Smooth muscle cell (in vitro differentiated cells): ENCODE measurements around the gene ODAD2. TPM values are rescaled to one million over a fixed set of nuclear protein-coding genes. Genes with fewer than 3 reads are reported as not detected.

Experiments
- DNase-seq: peaks from one replicate; lab custom pipeline; 2025; ENCODE audit not compliant: unreplicated experiment; lab: John Stamatoyannopoulos, UW
- H2AFZ ChIP-seq: fragments of 200-600 bp; sonication (generic); 2 replicates; pipeline ENCODE4 v1.6.0; 2016; ENCODE audit warnings: antibody characterized with exemption, low read depth, mild to moderate bottlenecking
- H3F3A ChIP-seq: fragments of 200-600 bp; sonication (generic); 2 replicates; pipeline ENCODE4 v1.6.0; 2017; ENCODE audit warnings: antibody characterized with exemption, low read depth
- H3K27ac ChIP-seq: fragments of 200-600 bp; sonication (generic); 2 replicates; pipeline ENCODE4 v1.5.1; 2016; ENCODE audit warnings: low read depth, mild to moderate bottlenecking
- H3K27me3 ChIP-seq: fragments of 200-600 bp; sonication (generic); 2 replicates; pipeline ENCODE4 v1.6.1; 2016; ENCODE audit warnings: low read depth, mild to moderate bottlenecking
- H3K36me3 ChIP-seq: fragments of 200-600 bp; sonication (generic); 2 replicates; pipeline ENCODE4 v1.5.1; 2016; ENCODE audit warnings: low read depth
- H3K4me1 ChIP-seq: fragments of 200-600 bp; sonication (generic); 2 replicates; pipeline ENCODE4 v1.5.1; 2016; ENCODE audit warnings: low read depth
- H3K4me2 ChIP-seq: fragments of 200-600 bp; sonication (generic); 2 replicates; pipeline ENCODE4 v1.6.0; 2016; ENCODE audit warnings: mild to moderate bottlenecking
- H3K4me3 ChIP-seq: fragments of 200-600 bp; sonication (generic); 2 replicates; pipeline ENCODE4 v1.5.1; 2016; ENCODE audit warnings: mild to moderate bottlenecking
- H3K79me2 ChIP-seq: fragments of 200-600 bp; sonication (generic); 2 replicates; pipeline ENCODE4 v1.6.0; 2016; ENCODE audit warnings: low read depth, mild to moderate bottlenecking
- H3K9ac ChIP-seq: fragments of 200-600 bp; sonication (generic); 2 replicates; pipeline ENCODE4 v1.6.0; 2016; ENCODE audit warnings: low read depth
- H3K9me3 ChIP-seq: fragments of 200-600 bp; sonication (generic); replicated peaks from 2 replicates; pipeline ENCODE4 v1.5.1; 2016; ENCODE audit warnings: low read depth
- H4K20me1 ChIP-seq: fragments of 200-600 bp; sonication (generic); 2 replicates; pipeline ENCODE4 v1.6.0; 2016; ENCODE audit warnings: low read depth
- CTCF ChIP-seq: fragments of 200-600 bp; sonication (generic); IDR thresholded peaks from 2 replicates; pipeline ENCODE4 v1.5.1; 2017; ENCODE audit warnings: borderline replicate concordance, mild to moderate bottlenecking, antibody characterized with exemption; ENCODE audit not compliant: insufficient read depth, poor library complexity, severe bottlenecking
- WGBS: methylation state at CpG from one replicate; pipeline ENCODE4 v1.1.7; 2016; ENCODE audit warnings: low lambda C conversion rate; 5-methylcytosine and 5-hydroxymethylcytosine counted together
- polyA plus RNA-seq: library from polyadenylated mRNA; unstranded; fragments of >200 nt; fragmentation: Nextera tagmentation; extraction: Ambion mirVana; gene quantifications from 2 replicates; pipeline ENCODE4 v1.2.1, GENCODE V29; 2016
- small RNA-seq: library from RNA; depleted of rRNA; stranded (forward); fragments of <200 nt; gene quantifications from one replicate; pipeline ENCODE3, GENCODE V24; 2014
- total RNA-seq: library from RNA; depleted of rRNA; stranded (reverse); fragments of >200 nt; gene quantifications from 2 replicates; pipeline ENCODE4 v1.2.3, GENCODE V29; 2014

Gene ODAD2
- total and polyA plus RNA-seq, 2 experiments from 2014 or later, result 0.45 TPM; not detected in 1

GRCh38 chr10:27771231-27771630 lies 227.6 kb downstream of the ODAD2 start:
- no peaks in the 10 kb centered on the region for H4K20me1 ChIP-seq
- no peak for DNase-seq
- peaks cover 10% of the 10 kb centered on the region for H3K4me1 ChIP-seq
- H2AFZ ChIP-seq, result no peak overlapping the region
- H3K4me3 ChIP-seq, result no peak overlapping the region
- no peaks in the 10 kb centered on the region for H3K36me3 ChIP-seq
- H3K27ac ChIP-seq, result no peak overlapping the region
- H3K9ac ChIP-seq, result no peak overlapping the region
- TF ChIP-seq CTCF, result no peak
- no peaks in the 10 kb centered on the region for H3K9me3 ChIP-seq
- no peaks in the 10 kb centered on the region for H3F3A ChIP-seq
- WGBS, result 81% methylated on average over 4 of the region's 4 CpGs
- no peak overlapping the region for H3K4me2 ChIP-seq
- H3K27me3 ChIP-seq, result peaks cover 2% of the 10 kb centered on the region
- H3K79me2 ChIP-seq, result no peaks in the 10 kb centered on the region

GRCh38 chr10:27770181-27770580 lies 228.7 kb downstream of the ODAD2 start:
- 79% methylated on average over 2 of the region's 2 CpGs for WGBS
- Histone ChIP-seq H3K4me3 (no peak overlapping the region), H3K27ac (no peak overlapping the region), H2AFZ (no peak overlapping the region), H3K9me3 (no peaks in the 10 kb centered on the region), H3K9ac (no peak overlapping the region), H3K79me2 (no peaks in the 10 kb centered on the region), H4K20me1 (no peaks in the 10 kb centered on the region), H3K4me1 (peaks cover 10% of the 10 kb centered on the region), H3K4me2 (no peak overlapping the region), H3K36me3 (no peaks in the 10 kb centered on the region), H3F3A (no peaks in the 10 kb centered on the region), H3K27me3 (peaks cover 2% of the 10 kb centered on the region)
- no peak for TF ChIP-seq CTCF
- DNase-seq, result no peak

Small RNA genes within 50 kb of the gene (small RNA-seq; reads per million reads assigned to genes)
- gene MRPS21P5, result not detected
- not detected for gene RN7SKP132
